OCI-LY1 (cell line): ENCODE results near the gene RAX.

ENCODE experiments used
- H2AFZ ChIP-seq: fragments of 200-600 bp; sonication (generic), shearing (Covaris generic); 2 replicates; pipeline ENCODE4 v1.6.0; 2014; ENCODE audit warnings: antibody characterized with exemption, mild to moderate bottlenecking, low read length
- H3F3A ChIP-seq: fragments of 200-600 bp; sonication (generic), shearing (Covaris generic); 2 replicates; pipeline ENCODE4 v1.6.0; 2014; ENCODE audit warnings: mild to moderate bottlenecking, antibody characterized with exemption, low read length, moderate library complexity; ENCODE audit not compliant: insufficient read depth
- H3K27ac ChIP-seq: fragments of 200-600 bp; sonication (generic); 2 replicates; pipeline ENCODE4 v1.5.1; 2014; ENCODE audit warnings: low read length, mixed run types, mild to moderate bottlenecking, low read depth; ENCODE audit not compliant: poor library complexity, severe bottlenecking
- H3K27me3 ChIP-seq: fragments of 200-600 bp; sonication (generic); 2 replicates; pipeline ENCODE4 v1.6.0; 2014; ENCODE audit warnings: antibody characterized with exemption, mild to moderate bottlenecking, low read length, moderate library complexity; ENCODE audit not compliant: insufficient read depth
- H3K36me3 ChIP-seq: fragments of 200-600 bp; sonication (generic); 2 replicates; pipeline ENCODE4 v1.6.1; 2014; ENCODE audit warnings: mild to moderate bottlenecking, antibody characterized with exemption, low read length, moderate library complexity, mixed read lengths; ENCODE audit not compliant: insufficient read depth
- H3K4me1 ChIP-seq: fragments of 200-600 bp; sonication (generic); 2 replicates; pipeline ENCODE4 v1.5.1; 2014; ENCODE audit warnings: mild to moderate bottlenecking, low read length, moderate library complexity; ENCODE audit not compliant: insufficient read depth, severe bottlenecking
- H3K4me2 ChIP-seq: fragments of 200-600 bp; sonication (generic), shearing (Covaris generic); 2 replicates; pipeline ENCODE4 v1.6.1; 2014; ENCODE audit warnings: low read length
- H3K4me3 ChIP-seq: fragments of 200-600 bp; sonication (generic); 2 replicates; pipeline ENCODE4 v1.5.1; 2014; ENCODE audit warnings: low read length, low read depth, mild to moderate bottlenecking, mixed read lengths; ENCODE audit not compliant: poor library complexity, severe bottlenecking
- H3K79me2 ChIP-seq: fragments of 200-600 bp; shearing (Covaris generic); 2 replicates; pipeline ENCODE4 v1.6.1; 2016; ENCODE audit warnings: mixed run types, low read length, mixed read lengths; ENCODE audit not compliant: insufficient read depth
- H3K9ac ChIP-seq: fragments of 200-600 bp; sonication (generic), shearing (Covaris generic); 2 replicates; pipeline ENCODE4 v1.6.1; 2014; ENCODE audit warnings: mild to moderate bottlenecking, low read length, mixed read lengths
- H3K9me2 ChIP-seq: fragments of 200-600 bp; sonication (generic), shearing (Covaris generic); 2 replicates; pipeline ENCODE4 v1.6.1; 2014; ENCODE audit warnings: low read depth, mild to moderate bottlenecking, low read length, mixed read lengths
- H3K9me3 ChIP-seq: fragments of 200-600 bp; shearing (Covaris generic); 2 replicates; pipeline ENCODE4 v1.6.1; 2014; ENCODE audit warnings: low read length, mixed read lengths
- H4K20me1 ChIP-seq: fragments of 200-600 bp; sonication (generic), shearing (Covaris generic); 2 replicates; pipeline ENCODE4 v1.6.0; 2016; ENCODE audit warnings: mild to moderate bottlenecking, low read length; ENCODE audit not compliant: insufficient read depth
- CTCF ChIP-seq: fragments of 200-600 bp; sonication (generic), shearing (Covaris generic); IDR thresholded peaks from 2 replicates; pipeline ENCODE4 v1.5.1; 2017; ENCODE audit warnings: mild to moderate bottlenecking, antibody characterized with exemption, low read length, moderate library complexity, mixed read lengths
- EZH2 ChIP-seq: fragments of 200-600 bp; sonication (generic), shearing (Covaris generic); IDR thresholded peaks from 2 replicates; pipeline ENCODE4 v1.8.0; 2017; ENCODE audit warnings: borderline replicate concordance, mixed run types, mild to moderate bottlenecking, antibody characterized with exemption, low read length, moderate library complexity, mixed read lengths

The RAX gene

GRCh38 chr18:59239642-59240041, 33.6 kb downstream of the RAX start:
- Histone ChIP-seq H4K20me1 (no peaks in the 10 kb centered on the region), H3K4me1 (no peaks in the 10 kb centered on the region), H3K4me3 (no peak overlapping the region), H3K9me2 (no peaks in the 10 kb centered on the region), H3K9ac (no peak overlapping the region), H3K27ac (no peak overlapping the region), H2AFZ (no peak overlapping the region), H3K79me2 (no peaks in the 10 kb centered on the region), H3K4me2 (no peak overlapping the region), H3K9me3 (no peaks in the 10 kb centered on the region), H3K36me3 (no peaks in the 10 kb centered on the region), H3F3A (no peaks in the 10 kb centered on the region), H3K27me3 (peaks cover 3% of the 10 kb centered on the region; the same call in 1 of the 2 replicates)
- TF ChIP-seq CTCF (no peak), EZH2 (no peak)

- TF ChIP-seq CTCF, result no peak
- TF ChIP-seq EZH2, result no peak
- no peak overlapping the region for H3K9ac ChIP-seq
Observed at GRCh38 chr18:59238385-59238784, 34.9 kb downstream of the RAX start.

GRCh38 chr18:59233017-59233410, 40.2 kb downstream of the RAX start:
- Histone ChIP-seq H3K27ac (no peak overlapping the region), H3K36me3 (no peaks in the 10 kb centered on the region), H3K9ac (no peak overlapping the region), H3K4me1 (no peaks in the 10 kb centered on the region), H4K20me1 (no peaks in the 10 kb centered on the region), H3K9me3 (no peaks in the 10 kb centered on the region), H3K79me2 (no peaks in the 10 kb centered on the region), H3K9me2 (no peaks in the 10 kb centered on the region), H3K27me3 (no peaks in the 10 kb centered on the region), H2AFZ (no peak overlapping the region), H3K4me2 (no peak overlapping the region), H3F3A (no peaks in the 10 kb centered on the region), H3K4me3 (no peak overlapping the region)
- TF ChIP-seq CTCF (no peak), EZH2 (no peak)

More at GRCh38 chr18:59238385-59238784, 34.9 kb downstream of the RAX start:
- H3K36me3 ChIP-seq, result no peaks in the 10 kb centered on the region
- H3K9me2 ChIP-seq, result no peaks in the 10 kb centered on the region
- no peak overlapping the region for H3K27ac ChIP-seq
- no peaks in the 10 kb centered on the region for H3K9me3 ChIP-seq
- no peak overlapping the region for H3K4me3 ChIP-seq
- H4K20me1 ChIP-seq, result no peaks in the 10 kb centered on the region
- H3K4me1 ChIP-seq, result no peaks in the 10 kb centered on the region
- H3K27me3 ChIP-seq, result peaks cover 3% of the 10 kb centered on the region; the same call in 1 of the 2 replicates
- no peaks in the 10 kb centered on the region for H3K79me2 ChIP-seq
- H2AFZ ChIP-seq, result no peak overlapping the region
- no peaks in the 10 kb centered on the region for H3F3A ChIP-seq
- no peak overlapping the region for H3K4me2 ChIP-seq
